Ishikawa (cell line): ENCODE data around the gene WDR11.

Experiments
- CEBPB ChIP-seq: IDR thresholded peaks from 2 replicates; pipeline ENCODE4 v1.6.1; 2012
- CREB1 ChIP-seq: IDR thresholded peaks from 2 replicates; pipeline ENCODE4 v1.6.1; 2012; ENCODE audit warnings: low read depth
- EGR1 ChIP-seq: IDR thresholded peaks from 2 replicates; pipeline ENCODE4 v1.6.1; 2012
- EP300 ChIP-seq: IDR thresholded peaks from 2 replicates; pipeline ENCODE4 v1.6.1; 2012; ENCODE audit warnings: borderline replicate concordance
- FOXM1 ChIP-seq: IDR thresholded peaks from 2 replicates; pipeline ENCODE4 v1.6.1; 2012; ENCODE audit warnings: low read depth, borderline replicate concordance
- NFIC ChIP-seq: IDR thresholded peaks from 2 replicates; pipeline ENCODE4 v1.6.1; 2012
- RAD21 ChIP-seq: IDR thresholded peaks from 2 replicates; pipeline ENCODE4 v1.6.1; 2012; ENCODE audit warnings: low read depth
- TAF1 ChIP-seq: IDR thresholded peaks from 2 replicates; pipeline ENCODE4 v1.6.1; 2012; ENCODE audit warnings: low read depth, mild to moderate bottlenecking
- TCF12 ChIP-seq: IDR thresholded peaks from 2 replicates; pipeline ENCODE4 v1.6.1; 2012; ENCODE audit warnings: low read depth
- TEAD4 ChIP-seq: IDR thresholded peaks from 2 replicates; pipeline ENCODE4 v1.6.1; 2012
- YY1 ChIP-seq: IDR thresholded peaks from 2 replicates; pipeline ENCODE4 v1.6.1; 2012; ENCODE audit warnings: low read depth
- ZBTB7A ChIP-seq: IDR thresholded peaks from 2 replicates; pipeline ENCODE4 v1.6.1; 2012; ENCODE audit warnings: low read depth
- TF ChIP-seq, protein P1 (sequence below): IDR thresholded peaks from 2 replicates; pipeline ENCODE4 v1.6.1; 2012
- TF ChIP-seq, protein P2 (sequence below): IDR thresholded peaks from 2 replicates; pipeline ENCODE4 v1.6.1; 2012; ENCODE audit warnings: low read depth, mild to moderate bottlenecking
- TF ChIP-seq, protein P3 (sequence below): IDR thresholded peaks from 2 replicates; pipeline ENCODE4 v1.6.1; 2012

Gene WDR11

DNA sequence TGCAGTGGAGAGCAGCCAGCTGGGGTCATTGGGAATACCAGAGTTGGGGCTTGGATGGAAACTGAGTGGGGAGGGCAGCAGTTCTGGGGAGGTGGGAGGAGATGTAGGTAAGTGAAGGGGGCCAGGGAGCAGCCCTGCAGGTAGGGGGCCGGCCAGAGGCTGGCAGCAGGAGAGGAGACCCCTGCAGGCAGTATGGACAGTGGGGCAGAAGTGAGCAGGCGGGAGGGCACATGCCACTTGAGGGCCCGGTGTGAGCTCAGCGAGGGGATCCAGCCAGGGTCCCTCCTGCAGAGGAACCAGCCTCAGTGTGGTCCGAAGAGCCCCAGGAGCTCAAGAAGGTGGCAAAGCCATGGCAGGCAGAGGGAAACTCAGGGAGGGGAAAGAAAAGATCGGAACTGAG lies 75.4 kb downstream of the WDR11 start:
- no peak for TF ChIP-seq YY1
- TF ChIP-seq, protein P1, sequence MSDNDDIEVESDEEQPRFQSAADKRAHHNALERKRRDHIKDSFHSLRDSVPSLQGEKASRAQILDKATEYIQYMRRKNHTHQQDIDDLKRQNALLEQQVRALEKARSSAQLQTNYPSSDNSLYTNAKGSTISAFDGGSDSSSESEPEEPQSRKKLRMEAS, result no peak
- TF ChIP-seq FOXM1, result no peak
- no peak for TF ChIP-seq CREB1
- TF ChIP-seq TCF12, result no peak
- TF ChIP-seq EGR1, result no peak
- TF ChIP-seq CEBPB, result no peak
- TF ChIP-seq TAF1, result no peak

DNA sequence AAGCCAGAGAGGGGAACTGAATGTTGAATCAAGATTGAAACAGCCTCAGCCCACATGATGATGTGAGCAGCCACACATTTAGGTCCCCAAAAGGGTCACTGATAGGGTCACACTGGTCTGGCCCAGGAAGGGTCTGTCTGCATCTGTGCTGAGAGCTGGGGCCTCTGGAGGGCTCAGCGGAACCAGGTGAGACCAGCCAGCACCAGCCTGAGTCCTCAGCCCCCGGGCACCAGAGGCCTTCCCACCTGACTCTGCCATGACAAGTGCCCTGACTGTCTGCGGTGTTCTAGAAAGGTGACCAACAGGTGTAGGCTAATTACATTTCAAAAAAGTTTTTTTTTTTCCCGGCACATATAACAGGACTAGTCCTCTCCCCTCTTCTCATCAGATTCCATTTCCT lies 76.2 kb downstream of the WDR11 start:
- TF ChIP-seq TCF12, result no peak
- no peak for TF ChIP-seq CEBPB
- no peak for TF ChIP-seq CREB1
- TF ChIP-seq ZBTB7A, result no peak
- TF ChIP-seq, protein P2, sequence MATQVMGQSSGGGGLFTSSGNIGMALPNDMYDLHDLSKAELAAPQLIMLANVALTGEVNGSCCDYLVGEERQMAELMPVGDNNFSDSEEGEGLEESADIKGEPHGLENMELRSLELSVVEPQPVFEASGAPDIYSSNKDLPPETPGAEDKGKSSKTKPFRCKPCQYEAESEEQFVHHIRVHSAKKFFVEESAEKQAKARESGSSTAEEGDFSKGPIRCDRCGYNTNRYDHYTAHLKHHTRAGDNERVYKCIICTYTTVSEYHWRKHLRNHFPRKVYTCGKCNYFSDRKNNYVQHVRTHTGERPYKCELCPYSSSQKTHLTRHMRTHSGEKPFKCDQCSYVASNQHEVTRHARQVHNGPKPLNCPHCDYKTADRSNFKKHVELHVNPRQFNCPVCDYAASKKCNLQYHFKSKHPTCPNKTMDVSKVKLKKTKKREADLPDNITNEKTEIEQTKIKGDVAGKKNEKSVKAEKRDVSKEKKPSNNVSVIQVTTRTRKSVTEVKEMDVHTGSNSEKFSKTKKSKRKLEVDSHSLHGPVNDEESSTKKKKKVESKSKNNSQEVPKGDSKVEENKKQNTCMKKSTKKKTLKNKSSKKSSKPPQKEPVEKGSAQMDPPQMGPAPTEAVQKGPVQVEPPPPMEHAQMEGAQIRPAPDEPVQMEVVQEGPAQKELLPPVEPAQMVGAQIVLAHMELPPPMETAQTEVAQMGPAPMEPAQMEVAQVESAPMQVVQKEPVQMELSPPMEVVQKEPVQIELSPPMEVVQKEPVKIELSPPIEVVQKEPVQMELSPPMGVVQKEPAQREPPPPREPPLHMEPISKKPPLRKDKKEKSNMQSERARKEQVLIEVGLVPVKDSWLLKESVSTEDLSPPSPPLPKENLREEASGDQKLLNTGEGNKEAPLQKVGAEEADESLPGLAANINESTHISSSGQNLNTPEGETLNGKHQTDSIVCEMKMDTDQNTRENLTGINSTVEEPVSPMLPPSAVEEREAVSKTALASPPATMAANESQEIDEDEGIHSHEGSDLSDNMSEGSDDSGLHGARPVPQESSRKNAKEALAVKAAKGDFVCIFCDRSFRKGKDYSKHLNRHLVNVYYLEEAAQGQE, result no peak
- no peak for TF ChIP-seq RAD21
- no peak for TF ChIP-seq TEAD4
- no peak for TF ChIP-seq EGR1
- TF ChIP-seq YY1, result no peak
- no peak for TF ChIP-seq FOXM1
- TF ChIP-seq, protein P1, result no peak
- no peak for TF ChIP-seq NFIC
- TF ChIP-seq, protein P3, sequence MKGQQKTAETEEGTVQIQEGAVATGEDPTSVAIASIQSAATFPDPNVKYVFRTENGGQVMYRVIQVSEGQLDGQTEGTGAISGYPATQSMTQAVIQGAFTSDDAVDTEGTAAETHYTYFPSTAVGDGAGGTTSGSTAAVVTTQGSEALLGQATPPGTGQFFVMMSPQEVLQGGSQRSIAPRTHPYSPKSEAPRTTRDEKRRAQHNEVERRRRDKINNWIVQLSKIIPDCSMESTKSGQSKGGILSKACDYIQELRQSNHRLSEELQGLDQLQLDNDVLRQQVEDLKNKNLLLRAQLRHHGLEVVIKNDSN, result no peak
- TF ChIP-seq EP300, result no peak
- TF ChIP-seq TAF1, result no peak

DNA sequence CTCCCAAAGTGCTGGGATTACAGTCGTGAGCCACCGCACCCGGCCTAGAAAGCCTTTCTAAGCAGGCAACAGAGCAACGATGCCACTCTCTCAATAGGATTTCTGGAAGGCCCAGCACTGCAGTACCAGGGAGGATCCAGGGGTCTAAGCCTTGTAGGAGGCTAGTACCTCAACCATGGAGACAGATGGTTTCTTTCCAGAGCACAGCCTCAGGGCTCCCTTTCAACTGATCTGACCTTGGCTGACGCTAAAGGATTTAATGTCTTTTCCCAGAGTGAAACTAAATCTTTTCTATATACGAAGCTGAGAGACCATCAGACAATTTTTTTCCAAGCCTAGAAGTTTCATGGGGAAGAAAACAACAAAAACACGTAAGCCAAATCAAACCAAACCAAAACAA lies 78.0 kb downstream of the WDR11 start:
- TF ChIP-seq CEBPB, result no peak
- TF ChIP-seq FOXM1, result no peak
- TF ChIP-seq, protein P1, result no peak
- no peak for TF ChIP-seq EGR1
- TF ChIP-seq EP300, result no peak
- TF ChIP-seq CREB1, result no peak
- no peak for TF ChIP-seq TEAD4
- no peak for TF ChIP-seq ZBTB7A
- TF ChIP-seq, protein P3, result no peak
- no peak for TF ChIP-seq RAD21
- no peak for TF ChIP-seq YY1
- no peak for TF ChIP-seq TAF1

DNA sequence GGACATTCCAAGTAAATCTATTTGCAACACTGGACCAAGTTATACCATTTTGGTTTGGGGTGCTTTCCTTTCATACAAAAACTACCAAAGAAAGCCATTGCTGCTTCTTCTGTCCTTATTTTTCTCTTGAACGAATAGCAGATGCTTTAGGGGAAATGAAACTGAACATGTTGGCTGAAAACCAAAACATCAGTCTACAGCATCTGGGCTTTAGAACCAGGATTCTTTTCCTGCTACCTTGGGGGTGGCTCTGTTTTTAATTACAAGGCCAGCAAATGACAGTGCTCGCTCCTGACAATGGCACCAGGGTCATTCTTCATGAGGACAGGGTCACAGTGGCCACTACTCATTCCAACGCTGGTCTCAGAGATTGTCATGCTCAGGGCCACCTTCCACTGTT lies 80.3 kb downstream of the WDR11 start:
- no peak for TF ChIP-seq RAD21
- TF ChIP-seq TAF1, result no peak
- no peak for TF ChIP-seq NFIC
- TF ChIP-seq TEAD4, result no peak
- TF ChIP-seq EP300, result no peak
- TF ChIP-seq, protein P2, result no peak
- no peak for TF ChIP-seq FOXM1
- TF ChIP-seq, protein P3, result no peak
- TF ChIP-seq, protein P1, result no peak
- no peak for TF ChIP-seq CEBPB
- TF ChIP-seq YY1, result no peak

DNA sequence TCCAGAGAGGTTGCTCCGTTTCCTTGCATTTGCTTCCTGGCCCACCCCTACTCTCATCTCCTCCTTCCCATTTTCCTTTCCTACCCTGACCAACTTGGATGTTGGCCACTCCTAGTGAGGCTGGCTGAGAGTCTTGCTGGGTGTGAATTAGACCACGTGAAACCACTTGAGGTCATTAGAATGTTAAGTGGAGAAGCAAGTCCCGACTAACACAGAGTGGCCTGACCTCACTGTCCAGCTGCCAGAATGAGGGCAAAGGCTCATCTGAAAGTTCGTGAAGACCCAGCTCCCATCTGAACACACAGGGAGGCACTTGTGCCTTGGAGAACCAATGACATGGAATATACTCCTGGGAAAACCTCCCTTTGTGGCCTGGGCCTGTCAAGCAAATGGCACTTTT lies 80.8 kb downstream of the WDR11 start:
- TF ChIP-seq, protein P3, result no peak
- TF ChIP-seq TAF1 (no peak), RAD21 (no peak), CREB1 (no peak), ZBTB7A (no peak)
- TF ChIP-seq, protein P2, result no peak
- TF ChIP-seq, protein P1, result no peak
